Fibroblast of pulmonary artery (primary cell): ENCODE measurements around the gene SMYD2.

Experiments used
- DNase-seq: peaks from one replicate; pipeline ENCODE4 v3.0.0-alpha.2; 2010; ENCODE audit warnings: low read depth
- H3K4me3 ChIP-seq: replicated peaks from 2 replicates; pipeline ENCODE4 v1.5.1; 2011; ENCODE audit warnings: low read depth, mild to moderate bottlenecking, control low read depth, low read length, moderate library complexity
- CTCF ChIP-seq: IDR thresholded peaks from 2 replicates; pipeline ENCODE4 v1.5.1; 2011; ENCODE audit warnings: mild to moderate bottlenecking, control low read depth, low read length, inconsistent platforms; ENCODE audit errors: missing control alignments

Gene SMYD2

GRCh38 chr1:214360116-214360515 is 79.2 kb downstream of the SMYD2 start:
- TF ChIP-seq CTCF = no peak
- H3K4me3 ChIP-seq = no peak overlapping the region
- DNase-seq = no peak

GRCh38 chr1:214360525-214361164 is 79.7 kb downstream of the SMYD2 start:
- H3K4me3 ChIP-seq = no peak overlapping the region
- TF ChIP-seq CTCF = no peak
- no peak for DNase-seq

- H3K4me3 ChIP-seq = no peak overlapping the region
- DNase-seq = no peak
- TF ChIP-seq CTCF = no peak
Measured at GRCh38 chr1:214361636-214362035, 80.7 kb downstream of the SMYD2 start.

- DNase-seq = peak; percentile 86
- TF ChIP-seq CTCF = no peak
- H3K4me3 ChIP-seq = no peak overlapping the region
Measured at GRCh38 chr1:214362188-214362882, 81.4 kb downstream of the SMYD2 start.

- TF ChIP-seq CTCF = no peak
- DNase-seq = peak; percentile 29
- no peak overlapping the region for H3K4me3 ChIP-seq
Measured at GRCh38 chr1:214363386-214363785, 82.4 kb downstream of the SMYD2 start.

- DNase-seq = peak; percentile 45
- no peak for TF ChIP-seq CTCF
- H3K4me3 ChIP-seq = no peak overlapping the region
Measured at GRCh38 chr1:214364386-214364785, 83.4 kb downstream of the SMYD2 start.
